HG02642 (cell line): ENCODE measurements around the gene TCIRG1.
"Not testable (repeated sequence)": the region's sequence is repeated elsewhere in the genome, so short reads cannot be mapped to it uniquely, and the experiment has no call there.

Experiments used
- ATAC-seq: cut with Tn5 transposase; IDR thresholded peaks from one replicate; pipeline ENCODE4 v1.9.1; 2021; ENCODE audit warnings: mild to moderate bottlenecking; ENCODE audit not compliant: unreplicated experiment, poor library complexity

Gene TCIRG1

GRCh38 chr11:68076371-68077042 is 37.7 kb downstream of the TCIRG1 start:
- no peak for ATAC-seq

DNA sequence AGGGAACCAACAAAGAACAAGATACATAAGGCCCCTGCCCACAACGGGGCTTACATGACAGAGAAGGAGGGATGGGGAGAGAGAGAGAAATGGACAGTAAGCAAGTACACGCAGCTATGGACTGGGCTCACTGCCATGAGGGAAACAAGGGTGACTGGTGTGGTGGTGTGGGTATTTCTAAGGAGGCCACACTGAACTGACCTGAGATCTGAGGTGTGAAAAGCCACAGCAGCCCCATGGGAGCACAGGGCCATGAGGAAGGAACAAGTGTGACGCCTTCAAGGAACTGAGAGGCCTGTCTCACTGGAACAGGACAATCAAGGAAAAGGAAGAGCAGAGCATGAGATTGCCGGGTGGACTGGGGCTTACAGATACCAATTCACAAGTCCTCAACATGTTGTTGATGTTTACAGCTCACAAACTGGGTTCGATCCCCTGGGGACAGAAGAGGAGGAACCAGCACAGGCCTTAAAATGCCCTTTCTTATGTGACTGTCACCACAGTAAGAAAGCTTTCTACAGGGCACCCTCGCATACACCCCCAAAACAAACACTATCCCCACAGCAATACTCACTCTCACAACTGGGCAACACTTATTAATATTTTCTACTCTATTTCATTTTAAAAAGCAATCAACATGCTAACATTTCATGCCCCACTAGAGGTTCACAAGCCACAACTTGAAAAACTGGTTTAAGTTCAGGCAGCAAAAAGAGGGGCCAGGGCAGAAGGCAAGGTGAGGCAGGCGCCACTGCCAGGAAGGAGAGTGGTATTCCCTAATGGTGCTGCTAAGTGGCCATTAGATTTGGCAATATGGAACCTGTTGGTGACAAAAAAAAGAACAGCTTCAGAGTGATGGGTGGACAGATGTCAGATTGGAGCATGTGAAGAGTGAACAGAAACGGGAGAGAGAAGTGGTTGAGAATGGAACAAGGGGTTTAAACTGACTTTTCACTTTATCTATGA is 39.1 kb downstream of the TCIRG1 start:
- ATAC-seq = no peak

- no peak for ATAC-seq
These were observed 42.0 kb downstream of the TCIRG1 start for GRCh38 chr11:68080860-68081259.

DNA sequence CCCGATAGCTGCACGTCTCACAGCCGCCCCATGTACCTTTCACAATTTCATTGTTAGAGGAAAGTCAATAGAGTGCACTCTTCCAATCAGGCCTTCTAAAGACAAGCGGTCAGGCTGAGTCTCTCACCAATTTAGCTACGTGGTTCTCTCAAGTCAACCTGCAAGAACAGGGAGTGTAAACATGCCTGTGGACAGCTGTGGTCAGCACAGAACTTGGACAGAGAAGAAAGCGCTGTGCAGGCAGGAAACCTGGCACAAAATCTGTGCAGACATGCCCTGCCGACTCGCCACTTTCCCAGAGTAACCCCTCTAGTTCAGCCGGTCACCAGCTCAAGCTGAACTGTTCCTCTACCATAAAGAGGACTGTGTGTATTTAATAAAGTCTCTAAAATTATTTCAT is 42.9 kb downstream of the TCIRG1 start:
- ATAC-seq = no peak

GRCh38 chr11:68082481-68082880 is 43.7 kb downstream of the TCIRG1 start:
- ATAC-seq = no peak

DNA sequence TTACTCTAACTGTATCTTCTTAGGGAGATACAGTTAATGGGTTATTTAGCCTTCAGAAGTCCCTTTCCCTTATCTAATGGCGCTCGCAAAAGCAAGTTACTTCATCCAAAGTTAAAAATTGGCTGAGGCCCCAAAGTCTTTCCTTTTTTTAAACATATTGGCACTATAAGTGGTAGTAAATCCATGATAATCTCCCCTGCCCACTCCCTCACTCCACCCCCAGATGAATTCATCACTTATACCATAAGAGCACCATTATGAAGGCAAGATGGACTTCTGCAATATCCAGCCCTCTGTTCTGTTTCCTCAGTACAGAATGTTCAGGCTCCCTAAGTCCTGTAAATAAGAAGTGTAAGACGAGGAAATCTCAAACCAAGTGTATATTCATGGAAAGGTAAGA is 44.7 kb downstream of the TCIRG1 start:
- no peak for ATAC-seq

DNA sequence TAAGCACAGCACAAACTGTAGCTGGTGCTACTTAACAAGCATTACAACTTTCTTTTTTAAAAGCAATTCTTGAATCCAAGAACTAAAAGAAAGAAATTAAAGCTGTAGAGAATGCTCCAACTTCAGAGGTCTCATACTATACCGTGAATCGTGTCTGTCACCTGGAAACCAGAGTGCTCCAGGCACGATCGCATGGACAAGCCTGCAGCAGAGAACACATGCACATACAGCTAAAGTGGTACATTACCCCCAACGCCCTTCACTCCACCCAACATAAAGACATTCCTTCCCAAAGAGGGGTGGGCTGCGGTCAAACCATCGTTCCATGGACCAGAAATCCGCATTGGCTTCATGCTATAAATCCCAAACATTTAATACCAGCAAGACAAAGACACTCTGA is 50.9 kb downstream of the TCIRG1 start:
- no peak for ATAC-seq

GRCh38 chr11:68090287-68090686 is 51.5 kb downstream of the TCIRG1 start:
- no peak for ATAC-seq

GRCh38 chr11:68090706-68091105 is 51.9 kb downstream of the TCIRG1 start:
- no peak for ATAC-seq

DNA sequence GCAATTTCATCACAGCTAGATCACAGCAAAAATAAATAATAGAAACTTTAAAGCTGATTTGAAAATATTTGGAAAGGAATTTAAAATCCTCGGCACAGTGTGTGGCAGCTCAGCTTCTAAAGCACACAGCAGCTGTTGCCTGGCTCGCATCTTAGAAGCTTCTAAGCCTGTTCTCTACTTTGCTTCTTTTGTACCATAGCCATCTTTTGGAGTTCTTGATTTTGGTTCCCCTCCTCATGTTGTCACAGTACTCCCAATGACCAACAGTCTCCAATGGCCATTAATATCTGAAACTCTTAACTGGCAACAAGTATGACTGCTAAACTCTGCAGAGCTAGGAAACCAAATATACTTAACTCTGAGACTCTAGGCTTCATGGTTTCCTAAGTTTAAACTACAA is 53.6 kb downstream of the TCIRG1 start:
- no peak for ATAC-seq

- ATAC-seq = not testable (repeated sequence)
These were observed 54.1 kb downstream of the TCIRG1 start for GRCh38 chr11:68092946-68093345.

- ATAC-seq = no peak
These were observed 54.7 kb downstream of the TCIRG1 start for GRCh38 chr11:68093565-68093964.

GRCh38 chr11:68096962-68097361 is 58.1 kb downstream of the TCIRG1 start:
- ATAC-seq = no peak

- ATAC-seq = no peak
These were observed 60.2 kb downstream of the TCIRG1 start for GRCh38 chr11:68099057-68099456.

DNA sequence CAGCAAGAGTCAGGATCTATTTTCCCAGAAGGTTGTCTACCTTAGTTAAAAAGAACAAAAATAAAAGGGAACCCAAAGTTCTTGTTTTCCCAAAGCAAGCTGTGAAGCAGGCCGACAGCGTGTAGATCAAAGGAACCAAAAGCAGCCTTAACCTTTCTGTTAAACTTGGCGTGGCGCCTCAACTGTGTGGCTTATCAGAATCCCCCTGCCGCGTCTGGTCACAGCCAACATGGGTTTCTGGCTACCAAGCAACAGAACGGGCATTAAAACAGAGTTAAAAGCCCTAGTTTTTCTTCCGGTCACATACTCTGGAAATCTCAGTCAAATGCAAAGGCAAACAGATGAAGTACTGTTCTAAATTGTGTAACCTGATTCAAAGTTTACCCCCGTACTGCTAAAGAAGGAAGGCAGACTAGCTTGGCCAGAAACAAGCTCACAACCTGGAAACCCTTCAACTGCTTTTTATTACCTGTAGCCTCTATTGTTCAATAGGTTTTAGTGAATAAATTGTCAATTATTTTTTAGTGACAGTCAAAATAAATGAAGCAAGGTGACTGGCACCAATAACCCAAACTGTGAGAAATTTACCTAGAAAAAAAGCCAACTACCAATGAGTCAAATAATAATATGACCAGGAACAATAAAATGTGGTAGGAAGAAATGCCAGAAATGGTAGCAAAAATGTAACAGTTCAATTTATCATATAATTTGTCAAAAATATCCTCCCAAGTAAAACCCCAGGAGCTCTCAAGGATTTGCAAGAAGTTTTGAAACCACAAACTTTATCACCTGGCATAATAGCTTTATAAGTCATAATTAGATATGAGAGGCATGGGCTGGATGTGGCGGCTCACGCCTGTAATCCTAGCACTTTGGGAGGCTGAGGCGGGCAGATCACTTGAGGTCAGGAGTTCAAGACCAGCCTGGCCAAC is 60.9 kb downstream of the TCIRG1 start:
- no peak for ATAC-seq
